HCT116 (cell line): ENCODE measurements around the gene NUDT14. TPM values are rescaled to one million over a fixed set of nuclear protein-coding genes. Genes with fewer than 3 reads are reported as not detected.

Experiments
- ATAC-seq: fragments of 200-7000 bp; cut with Tn5 transposase; 2 replicates; pipeline ENCODE4 v1.9.1; 2020; ENCODE audit warnings: mild to moderate bottlenecking, moderate library complexity
- BruUV-seq: library from RNA; stranded (reverse); fragments of 400-500 nt; replicated peaks from 2 replicates; lab custom pipeline; 2021; lab: Mats Ljungman, UMichigan
- CTCF ChIA-PET: fragments of 300-600 bp; sonication (Branson Sonifier 250); formaldehyde crosslinking; loops from one replicate; lab custom pipeline; 2021; ENCODE audit warnings: antibody characterized with exemption; lab: Charles Lee
- POLR2A ChIA-PET: fragments of 300-600, 350-600 bp; sonication (Branson Sonifier 250); formaldehyde crosslinking; loops from one replicate; lab custom pipeline; 2021; ENCODE audit warnings: antibody characterized with exemption; lab: Charles Lee
- RAD21 ChIA-PET, 2 experiments: fragments of 300-600 bp; sonication (Branson Sonifier 250); formaldehyde crosslinking; loops; one replicate each; lab custom pipeline; 2023; ENCODE audit warnings: low total read pairs in 2 of 2; ENCODE audit not compliant: uncharacterized antibody in 2 of 2, unreplicated experiment in 2 of 2, low non-redundant PET in 1 of 2; lab: Charles Lee
- DNase-seq: peaks from one replicate; pipeline ENCODE4 v3.0.0-alpha.2; 2010; ENCODE audit warnings: low read depth, low spot score
- H2AFZ ChIP-seq: fragments of 200-600 bp; shearing (Covaris generic), sonication (generic); 2 replicates; pipeline ENCODE4 v1.6.1; 2017; ENCODE audit warnings: low read depth, mixed run types, mixed read lengths, antibody characterized with exemption, low read length; ENCODE audit not compliant: poor library complexity, severe bottlenecking
- H3K27ac ChIP-seq: 2 replicates; pipeline ENCODE4 v1.5.1; 2012; ENCODE audit warnings: low read depth, low read length
- H3K27me3 ChIP-seq: fragments of 200-600 bp; sonication (generic); 2 replicates; pipeline ENCODE4 v1.6.1; 2016; ENCODE audit warnings: mixed run types, low read length, mixed read lengths; ENCODE audit not compliant: insufficient read depth
- H3K36me3 ChIP-seq, 2 experiments: fragments of 200-500 bp in 1 of 2; fragments of 200-600 bp in 1 of 2; sonication (Bioruptor generic) in 1 of 2; sonication (generic) in 1 of 2; 2 replicates each; pipeline versions ENCODE4 v1.5.1 to v1.6.1; 2014 to 2016; ENCODE audit warnings: low read length in 2 of 2, inconsistent platforms in 1 of 2, mixed read lengths in 1 of 2, mixed run types in 1 of 2; ENCODE audit not compliant: insufficient read depth in 2 of 2, control insufficient read depth in 1 of 2
- H3K4me1 ChIP-seq, 2 experiments: fragments of 200-600 bp in 1 of 2; sonication (generic) in 1 of 2; 2 replicates each; pipeline versions ENCODE4 v1.5.1 to v1.6.1; 2012 to 2017; ENCODE audit warnings: low read length in 2 of 2, inconsistent platforms in 1 of 2, mild to moderate bottlenecking in 1 of 2, mixed read lengths in 1 of 2, mixed run types in 1 of 2, moderate library complexity in 1 of 2; ENCODE audit not compliant: insufficient read depth in 2 of 2, control insufficient read depth in 1 of 2
- H3K4me2 ChIP-seq: fragments of 200-600 bp; sonication (generic); 2 replicates; pipeline ENCODE4 v1.6.1; 2017; ENCODE audit warnings: mixed run types, low read length, mixed read lengths
- H3K4me3 ChIP-seq, 2 experiments: fragments of 200-600 bp in 1 of 2; sonication (generic) in 1 of 2; replicated peaks in 1 of 2; 2 replicates each; pipeline ENCODE4 v1.5.1; 2011 to 2016; ENCODE audit warnings: low read length in 2 of 2, control low read depth in 1 of 2, low read depth in 1 of 2, mild to moderate bottlenecking in 1 of 2, mixed read lengths in 1 of 2, mixed run types in 1 of 2
- H3K79me2 ChIP-seq: fragments of 200-600 bp; sonication (generic); 2 replicates; pipeline ENCODE4 v1.6.1; 2017; ENCODE audit warnings: mild to moderate bottlenecking, mixed run types, low read length, moderate library complexity, mixed read lengths; ENCODE audit not compliant: insufficient read depth
- H3K9ac ChIP-seq: fragments of 200-600 bp; sonication (generic); 2 replicates; pipeline ENCODE4 v1.6.1; 2016; ENCODE audit warnings: low read length, mixed read lengths
- H3K9me2 ChIP-seq: fragments of 200-600 bp; sonication (generic), shearing (Covaris generic); 2 replicates; pipeline ENCODE4 v1.6.1; 2017; ENCODE audit warnings: mixed run types, mild to moderate bottlenecking, moderate library complexity; ENCODE audit not compliant: insufficient read depth
- H3K9me3 ChIP-seq, 2 experiments: fragments of 200-500 bp in 1 of 2; fragments of 200-600 bp in 1 of 2; sonication (Bioruptor generic) in 1 of 2; sonication (generic) in 1 of 2; 2 replicates each; pipeline ENCODE4 v1.6.1; 2014 to 2017; ENCODE audit warnings: low read length in 2 of 2, mixed read lengths in 2 of 2, inconsistent platforms in 1 of 2, low read depth in 1 of 2, mild to moderate bottlenecking in 1 of 2, mixed run types in 1 of 2, moderate library complexity in 1 of 2; ENCODE audit not compliant: control insufficient read depth in 1 of 2, insufficient read depth in 1 of 2
- H4K20me1 ChIP-seq: fragments of 200-600 bp; sonication (generic), shearing (Covaris generic); 2 replicates; pipeline ENCODE4 v1.6.1; 2017; ENCODE audit warnings: mixed run types, mild to moderate bottlenecking, moderate library complexity; ENCODE audit not compliant: insufficient read depth
- CEBPB ChIP-seq: IDR thresholded peaks from 2 replicates; pipeline ENCODE4 v1.6.1; 2012; ENCODE audit warnings: low read depth
- EGR1 ChIP-seq: IDR thresholded peaks from 2 replicates; pipeline ENCODE4 v1.6.1; 2012; ENCODE audit warnings: low read depth
- EZH2 ChIP-seq: fragments of 200-600 bp; sonication (generic); IDR thresholded peaks from 2 replicates; pipeline ENCODE4 v1.6.1; 2017; ENCODE audit warnings: antibody characterized with exemption, mixed run types
- FOSL1 ChIP-seq: IDR thresholded peaks from 2 replicates; pipeline ENCODE4 v1.6.1; 2012; ENCODE audit warnings: low read depth
- POLR2A ChIP-seq: IDR thresholded peaks from 2 replicates; pipeline ENCODE4 v1.7.0; 2011; ENCODE audit warnings: borderline replicate concordance; ENCODE audit not compliant: insufficient read depth, insufficient read length; ENCODE audit errors: extremely low read depth
- POLR2AphosphoS5 ChIP-seq: IDR thresholded peaks from 2 replicates; pipeline ENCODE4 v1.6.1; 2011; ENCODE audit warnings: mild to moderate bottlenecking, low read depth, low read length, moderate library complexity
- ZNF274 ChIP-seq: fragments of 200-500 bp; sonication (Bioruptor generic); IDR thresholded peaks from 2 replicates; pipeline ENCODE4 v1.6.1; 2014; ENCODE audit warnings: mild to moderate bottlenecking, low read depth, low read length, inconsistent platforms
- intact Hi-C: fragments of 100-400 bp; cut with micrococcal nuclease; formaldehyde crosslinking; loops from 2 replicates; pipeline ENCODE4 v1.10.0; 2022
- total RNA-seq: library from RNA; stranded (reverse); gene quantifications from one replicate; pipeline ENCODE4 v1.2.1, GENCODE V29; 2021; ENCODE audit not compliant: unreplicated experiment
- TF ChIP-seq, protein P1 (sequence below): IDR thresholded peaks from 2 replicates; pipeline ENCODE4 v1.6.1; 2011; ENCODE audit warnings: mild to moderate bottlenecking, low read length, moderate library complexity; ENCODE audit not compliant: insufficient replicate concordance; ENCODE audit errors: extremely low read depth
- TF ChIP-seq, protein P2 (sequence below), 3 experiments: fragments of 200-600 bp in 1 of 3; sonication (generic) in 1 of 3; IDR thresholded peaks in 2 of 3; conservative IDR thresholded peaks in 1 of 3; 2 replicates each; pipeline ENCODE4 v1.5.1; 2012 to 2017; ENCODE audit warnings: low read depth in 2 of 3, low read length in 2 of 3, antibody characterized with exemption in 1 of 3, borderline replicate concordance in 1 of 3, control low read depth in 1 of 3, mild to moderate bottlenecking in 1 of 3, mixed read lengths in 1 of 3, mixed run types in 1 of 3, moderate library complexity in 1 of 3; ENCODE audit not compliant: insufficient read depth in 1 of 3

NUDT14 gene
- total RNA-seq, 1 experiment from 2014 or later = 56.1 TPM

GRCh38 chr14:105150026-105150367 lies 31.1 kb downstream of the NUDT14 start (continued):
- TF ChIP-seq, protein P1, sequence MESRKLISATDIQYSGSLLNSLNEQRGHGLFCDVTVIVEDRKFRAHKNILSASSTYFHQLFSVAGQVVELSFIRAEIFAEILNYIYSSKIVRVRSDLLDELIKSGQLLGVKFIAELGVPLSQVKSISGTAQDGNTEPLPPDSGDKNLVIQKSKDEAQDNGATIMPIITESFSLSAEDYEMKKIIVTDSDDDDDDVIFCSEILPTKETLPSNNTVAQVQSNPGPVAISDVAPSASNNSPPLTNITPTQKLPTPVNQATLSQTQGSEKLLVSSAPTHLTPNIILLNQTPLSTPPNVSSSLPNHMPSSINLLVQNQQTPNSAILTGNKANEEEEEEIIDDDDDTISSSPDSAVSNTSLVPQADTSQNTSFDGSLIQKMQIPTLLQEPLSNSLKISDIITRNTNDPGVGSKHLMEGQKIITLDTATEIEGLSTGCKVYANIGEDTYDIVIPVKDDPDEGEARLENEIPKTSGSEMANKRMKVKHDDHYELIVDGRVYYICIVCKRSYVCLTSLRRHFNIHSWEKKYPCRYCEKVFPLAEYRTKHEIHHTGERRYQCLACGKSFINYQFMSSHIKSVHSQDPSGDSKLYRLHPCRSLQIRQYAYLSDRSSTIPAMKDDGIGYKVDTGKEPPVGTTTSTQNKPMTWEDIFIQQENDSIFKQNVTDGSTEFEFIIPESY = no peak
- TF ChIP-seq EGR1 = no peak
- no peak for TF ChIP-seq ZNF274
- TF ChIP-seq, protein P2, sequence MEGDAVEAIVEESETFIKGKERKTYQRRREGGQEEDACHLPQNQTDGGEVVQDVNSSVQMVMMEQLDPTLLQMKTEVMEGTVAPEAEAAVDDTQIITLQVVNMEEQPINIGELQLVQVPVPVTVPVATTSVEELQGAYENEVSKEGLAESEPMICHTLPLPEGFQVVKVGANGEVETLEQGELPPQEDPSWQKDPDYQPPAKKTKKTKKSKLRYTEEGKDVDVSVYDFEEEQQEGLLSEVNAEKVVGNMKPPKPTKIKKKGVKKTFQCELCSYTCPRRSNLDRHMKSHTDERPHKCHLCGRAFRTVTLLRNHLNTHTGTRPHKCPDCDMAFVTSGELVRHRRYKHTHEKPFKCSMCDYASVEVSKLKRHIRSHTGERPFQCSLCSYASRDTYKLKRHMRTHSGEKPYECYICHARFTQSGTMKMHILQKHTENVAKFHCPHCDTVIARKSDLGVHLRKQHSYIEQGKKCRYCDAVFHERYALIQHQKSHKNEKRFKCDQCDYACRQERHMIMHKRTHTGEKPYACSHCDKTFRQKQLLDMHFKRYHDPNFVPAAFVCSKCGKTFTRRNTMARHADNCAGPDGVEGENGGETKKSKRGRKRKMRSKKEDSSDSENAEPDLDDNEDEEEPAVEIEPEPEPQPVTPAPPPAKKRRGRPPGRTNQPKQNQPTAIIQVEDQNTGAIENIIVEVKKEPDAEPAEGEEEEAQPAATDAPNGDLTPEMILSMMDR (IDR thresholded peaks at IDR 0.05 in 2 of 3, conservative IDR thresholded peaks at IDR 0.05 in 1 of 3; ENCODE audit: borderline replicate concordance in 1 of 3, insufficient read depth in 1 of 3, low read depth in 2 of 3, low read length in 2 of 3) = no peak
- no peak for TF ChIP-seq POLR2AphosphoS5
- TF ChIP-seq EZH2 = no peak
- no peak for TF ChIP-seq POLR2A
- no peak for TF ChIP-seq FOSL1
- no peak for TF ChIP-seq CEBPB

GRCh38 chr14:105149146-105149781 lies 31.8 kb downstream of the NUDT14 start:
- Histone ChIP-seq H3K9me2 (no peaks in the 10 kb centered on the region), H3K4me3 (no peak overlapping the region), H3K79me2 (no peaks in the 10 kb centered on the region), H3K4me2 (no peak overlapping the region), H3K36me3 (peaks cover 5 to 7% of the 10 kb centered on the region in 2 experiments; a peak in 2 of 4 replicates), H4K20me1 (no peaks in the 10 kb centered on the region), H3K9ac (no peak overlapping the region), H3K4me1 (no peaks in the 10 kb centered on the region), H3K9me3 (no peaks in the 10 kb centered on the region), H3K27ac (no peak overlapping the region), H2AFZ (no peak overlapping the region), H3K27me3 (no peaks in the 10 kb centered on the region)
- RAD21 ChIA-PET = no interaction called here
- POLR2A ChIA-PET = no interaction called here
- DNase-seq (no peak), ATAC-seq (no peak)
- CTCF ChIA-PET = no interaction called here
- BruUV-seq = no TSS peak
- TF ChIP-seq EZH2 = no peak
- TF ChIP-seq, protein P1 = no peak
- intact Hi-C loops = no loop called here
